Upper lobe of left lung (tissue), 6 donors: Measurements from ENCODE around the gene CIRBP. TPM values are rescaled to one million over a fixed set of nuclear protein-coding genes. Genes with fewer than 3 reads are reported as not detected.

Experiments used
- ATAC-seq, 2 donors: fragments of 200-7000 bp; cut with Tn5 transposase; one replicate each; pipeline ENCODE4 v1.9.1; 2022; ENCODE audit warnings: mild to moderate bottlenecking in 2 of 2, moderate library complexity in 2 of 2; ENCODE audit not compliant: low FRiP score in 2 of 2
- DNase-seq, 2 donors: peaks; one replicate each; pipeline ENCODE4 v3.0.0-alpha.2; 2019 to 2020
- H3K27ac ChIP-seq, 4 donors: fragments of 200-600 bp; sonication (generic); one replicate each; pipeline ENCODE4 v1.5.1; 2016 to 2019
- H3K27me3 ChIP-seq, 4 donors: fragments of 200-600 bp; sonication (generic); one replicate each; pipeline ENCODE4 v1.5.1; 2017 to 2019
- H3K36me3 ChIP-seq, 4 donors: fragments of 200-600 bp; sonication (generic); one replicate each; pipeline ENCODE4 v1.5.1; 2016 to 2019
- H3K4me1 ChIP-seq, 4 donors: fragments of 200-600 bp; sonication (generic); one replicate each; pipeline ENCODE4 v1.5.1; 2018 to 2019
- H3K4me3 ChIP-seq, 4 donors: fragments of 200-600 bp; sonication (generic); one replicate each; pipeline ENCODE4 v1.5.1; 2017 to 2019; ENCODE audit warnings: mild to moderate bottlenecking in 2 of 4, moderate library complexity in 1 of 4
- H3K9me3 ChIP-seq, 4 donors: fragments of 200-600 bp; sonication (generic); one replicate each; pipeline ENCODE4 v1.5.1; 2018 to 2019
- EP300 ChIP-seq, 4 donors: sonication (generic); formaldehyde crosslinking; IDR thresholded peaks; one replicate each; pipeline ENCODE4 v1.5.1; 2017; ENCODE audit warnings: antibody characterized with exemption in 4 of 4, control low read depth in 2 of 4
- POLR2A ChIP-seq, 4 donors: fragments of 450-650 bp; IDR thresholded peaks; one replicate each; pipeline ENCODE4 v1.5.1; 2016 to 2017; ENCODE audit warnings: antibody characterized with exemption in 4 of 4, mild to moderate bottlenecking in 2 of 4
- POLR2AphosphoS5 ChIP-seq, 2 donors: sonication (generic); formaldehyde crosslinking; IDR thresholded peaks; one replicate each; pipeline ENCODE4 v1.5.1; 2017; ENCODE audit warnings: antibody characterized with exemption in 2 of 2
- WGBS, 2 donors: methylation state at CpG; one replicate each; pipeline ENCODE4 v1.1.5; 2017 to 2018; 5-methylcytosine and 5-hydroxymethylcytosine counted together
- total RNA-seq, 6 donors: library from RNA; depleted of rRNA in 4 of 6; stranded (reverse); fragments of >200 nt in 4 of 6; gene quantifications; one replicate each; pipeline versions ENCODE4 v1.1.0 to v1.2.1, GENCODE V29; 2016 to 2021
- TF ChIP-seq, protein P1 (sequence below), 6 experiments: fragments of 450-650 bp in 4 of 6; fragments of 200-600 bp in 2 of 6; sonication (generic) in 2 of 6; IDR thresholded peaks; one replicate each; pipeline ENCODE4 v1.5.1; 2016 to 2019; ENCODE audit warnings: antibody characterized with exemption in 6 of 6
- donor health status: DM: no; HTN: no; CAD: no; lungs with moderate emphysema.
- donor health status: DM: no; HTN: yes; CAD: no; lungs with severe emphysema.

Gene CIRBP
- total RNA-seq, 6 donors from 2014 or later = 326 to 1,348 (median 441) TPM

DNA sequence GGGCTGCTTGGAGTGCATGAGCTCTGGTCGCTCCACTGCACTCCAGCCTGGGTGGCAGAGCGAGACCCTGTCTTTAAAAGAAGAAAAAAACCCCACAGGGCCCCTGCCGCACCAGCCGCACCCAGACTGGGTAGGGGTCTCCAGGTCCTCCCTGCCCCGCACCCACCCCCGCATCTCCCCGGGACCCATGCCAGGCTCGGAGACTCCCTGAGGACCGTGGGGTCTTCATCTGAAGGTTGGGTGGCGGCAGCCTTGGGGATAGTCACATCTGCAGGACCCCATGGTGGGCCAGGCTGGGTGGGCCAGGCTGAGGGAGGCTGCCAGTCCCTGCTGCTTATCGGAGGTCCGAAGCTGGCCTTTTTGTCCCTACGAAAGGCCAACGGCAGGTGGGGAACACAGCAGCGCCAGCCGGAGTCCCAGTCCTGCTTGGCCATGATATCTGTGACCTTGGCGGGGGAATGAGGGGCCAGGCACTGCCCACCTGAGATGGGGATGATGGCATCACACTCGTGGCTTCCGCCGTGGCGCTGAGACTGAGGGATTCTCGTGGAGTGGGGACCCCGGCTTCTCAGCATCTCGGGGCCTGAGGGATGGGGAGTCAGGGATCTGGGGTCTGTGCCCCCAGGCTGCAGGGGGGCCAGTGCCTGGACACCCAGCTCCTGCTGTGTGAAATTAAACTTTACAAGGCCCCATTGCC is 27.6 kb downstream of the CIRBP start:
- H3K27me3 ChIP-seq = peaks cover 0 to 19% (median 11%) of the 10 kb centered on the region in 4 donors
- no peak for ATAC-seq

DNA sequence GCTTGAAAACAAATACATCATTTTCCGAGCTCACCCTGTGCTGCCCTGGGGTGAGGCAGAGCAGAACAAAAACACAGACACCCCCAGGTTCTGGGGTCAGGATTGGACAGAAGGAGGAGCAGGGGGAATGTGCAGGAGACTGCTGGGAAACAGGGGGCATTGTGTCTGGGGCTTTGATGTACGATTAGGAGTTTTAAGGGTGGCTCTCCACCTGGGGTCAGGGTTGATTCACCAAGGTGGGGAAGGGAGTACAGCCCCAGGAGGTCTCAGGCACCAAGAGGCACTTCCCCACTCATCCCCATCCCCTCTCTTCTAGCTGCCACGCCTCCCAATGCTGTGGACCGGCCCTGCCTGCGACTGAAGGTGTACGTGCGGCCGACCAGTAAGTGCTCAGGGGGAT is 29.1 kb downstream of the CIRBP start:
- Histone ChIP-seq H3K9me3 (no peaks in the 10 kb centered on the region), H3K4me3 (no peak overlapping the region), H3K27ac (no peak overlapping the region), H3K27me3 (peaks cover 0 to 19% (median 10%) of the 10 kb centered on the region in 4 donors), H3K36me3 (no peaks in the 10 kb centered on the region), H3K4me1 (peaks cover 6 to 11% (median 9%) of the 10 kb centered on the region in 4 donors)
- ATAC-seq (no peak), DNase-seq (no peak)
- WGBS, 2 donors = 81 to 94% methylated on average over 2 to 3 of the region's 8 CpGs
- TF ChIP-seq, protein P1, sequence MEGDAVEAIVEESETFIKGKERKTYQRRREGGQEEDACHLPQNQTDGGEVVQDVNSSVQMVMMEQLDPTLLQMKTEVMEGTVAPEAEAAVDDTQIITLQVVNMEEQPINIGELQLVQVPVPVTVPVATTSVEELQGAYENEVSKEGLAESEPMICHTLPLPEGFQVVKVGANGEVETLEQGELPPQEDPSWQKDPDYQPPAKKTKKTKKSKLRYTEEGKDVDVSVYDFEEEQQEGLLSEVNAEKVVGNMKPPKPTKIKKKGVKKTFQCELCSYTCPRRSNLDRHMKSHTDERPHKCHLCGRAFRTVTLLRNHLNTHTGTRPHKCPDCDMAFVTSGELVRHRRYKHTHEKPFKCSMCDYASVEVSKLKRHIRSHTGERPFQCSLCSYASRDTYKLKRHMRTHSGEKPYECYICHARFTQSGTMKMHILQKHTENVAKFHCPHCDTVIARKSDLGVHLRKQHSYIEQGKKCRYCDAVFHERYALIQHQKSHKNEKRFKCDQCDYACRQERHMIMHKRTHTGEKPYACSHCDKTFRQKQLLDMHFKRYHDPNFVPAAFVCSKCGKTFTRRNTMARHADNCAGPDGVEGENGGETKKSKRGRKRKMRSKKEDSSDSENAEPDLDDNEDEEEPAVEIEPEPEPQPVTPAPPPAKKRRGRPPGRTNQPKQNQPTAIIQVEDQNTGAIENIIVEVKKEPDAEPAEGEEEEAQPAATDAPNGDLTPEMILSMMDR (IDR thresholded peaks at IDR 0.05) = no peak
- TF ChIP-seq POLR2A (IDR thresholded peaks at IDR 0.05) (no peak), POLR2AphosphoS5 (IDR thresholded peaks at IDR 0.05) (no peak)

More for the DNA sequence above, 27.6 kb downstream of the CIRBP start:
- WGBS, 2 donors = 85 to 88% methylated on average over 13 to 24 of the region's 24 CpGs
- Histone ChIP-seq H3K27ac (no peak overlapping the region), H3K9me3 (no peaks in the 10 kb centered on the region), H3K4me3 (no peak overlapping the region), H3K4me1 (peaks cover 6 to 11% (median 9%) of the 10 kb centered on the region in 4 donors), H3K36me3 (no peaks in the 10 kb centered on the region)
- DNase-seq = peak in 1 of 2 donors; percentile 60
- TF ChIP-seq POLR2AphosphoS5 (IDR thresholded peaks at IDR 0.05) (no peak), POLR2A (IDR thresholded peaks at IDR 0.05) (no peak), EP300 (IDR thresholded peaks at IDR 0.05) (no peak)
- TF ChIP-seq, protein P1 (IDR thresholded peaks at IDR 0.05) = no peak

DNA sequence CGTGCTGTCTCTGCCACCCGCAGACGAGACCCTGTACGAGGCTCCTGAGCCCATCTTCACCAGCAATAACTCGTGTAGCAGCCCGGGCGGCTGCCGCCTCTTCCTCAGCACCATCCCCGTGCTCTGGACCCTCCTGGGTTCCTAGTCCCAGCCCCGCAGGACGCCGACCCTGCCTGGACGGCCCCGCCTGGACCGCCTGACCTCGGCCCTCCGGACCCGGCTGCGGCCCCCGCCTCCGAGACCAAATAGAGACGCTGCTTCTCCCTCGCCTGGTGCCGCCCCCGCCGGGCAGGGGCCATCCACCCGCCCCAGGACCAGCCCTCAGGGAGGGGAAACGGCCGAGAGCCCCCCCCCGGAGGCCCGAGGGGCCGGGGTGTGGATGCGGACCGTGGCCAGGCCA is 30.7 kb downstream of the CIRBP start:
- Histone ChIP-seq H3K27ac (no peak overlapping the region), H3K4me3 (no peak overlapping the region), H3K27me3 (peaks cover 0 to 11% (median 5%) of the 10 kb centered on the region in 4 donors), H3K4me1 (peaks cover 6 to 11% (median 9%) of the 10 kb centered on the region in 4 donors), H3K36me3 (no peaks in the 10 kb centered on the region), H3K9me3 (no peaks in the 10 kb centered on the region)
- 79 to 87% methylated on average over 33 to 34 of the region's 34 CpGs for WGBS, 2 donors
- TF ChIP-seq POLR2AphosphoS5 (IDR thresholded peaks at IDR 0.05) (no peak), EP300 (IDR thresholded peaks at IDR 0.05) (no peak), POLR2A (IDR thresholded peaks at IDR 0.05) (no peak)
- TF ChIP-seq, protein P1 (IDR thresholded peaks at IDR 0.05) = no peak
- peak in 1 of 2 donors; percentile 82 for DNase-seq
- ATAC-seq = no peak

DNA sequence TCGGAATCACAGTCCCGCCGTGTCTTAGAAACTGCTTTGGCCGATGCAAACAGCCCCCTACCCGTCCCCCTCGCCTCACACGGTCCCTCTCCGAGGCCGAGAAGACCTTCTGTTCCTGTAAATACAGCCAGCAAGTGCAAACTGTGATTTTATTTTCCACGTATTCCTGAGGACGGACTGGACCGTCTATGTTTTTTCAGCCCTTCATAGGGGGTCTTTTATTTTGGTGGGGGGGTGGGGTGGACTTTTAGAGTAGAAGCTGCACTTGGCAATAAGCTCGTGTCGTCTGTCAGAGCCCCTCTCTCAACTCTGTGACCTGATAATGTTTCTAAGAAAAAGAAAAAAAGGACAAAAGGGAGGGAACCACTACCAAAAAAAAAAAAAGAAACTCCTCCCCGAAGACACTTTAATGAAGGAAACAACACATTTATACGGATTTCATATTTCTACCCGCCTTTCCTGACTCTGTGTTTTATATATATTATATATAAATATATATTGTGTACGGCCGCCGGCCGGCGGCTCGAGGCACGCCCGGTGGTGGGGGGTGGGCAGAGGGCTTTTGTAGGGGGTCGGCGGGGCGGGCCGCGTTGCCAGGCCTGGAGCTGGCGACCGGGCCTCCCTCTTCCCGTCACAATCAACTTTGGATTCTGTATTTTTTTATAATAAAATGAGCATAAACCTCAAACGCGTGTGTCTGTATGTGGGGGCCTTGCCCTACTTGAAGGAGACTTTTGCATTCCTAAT is 31.8 kb downstream of the CIRBP start:
- 75 to 83% methylated on average over 35 of the region's 35 CpGs for WGBS, 2 donors
- Histone ChIP-seq H3K27me3 (peaks cover 0 to 2% (median under 1%) of the 10 kb centered on the region in 4 donors), H3K27ac (no peak overlapping the region), H3K4me1 (no peaks in the 10 kb centered on the region), H3K9me3 (no peaks in the 10 kb centered on the region), H3K4me3 (no peak overlapping the region), H3K36me3 (no peaks in the 10 kb centered on the region)
- DNase-seq = peak in 1 of 2 donors; percentile 67
- ATAC-seq = no peak
- TF ChIP-seq EP300 (IDR thresholded peaks at IDR 0.05) = no peak
- no peak for TF ChIP-seq POLR2AphosphoS5 (IDR thresholded peaks at IDR 0.05)
- TF ChIP-seq, protein P1 (IDR thresholded peaks at IDR 0.05) = no peak
- no peak for TF ChIP-seq POLR2A (IDR thresholded peaks at IDR 0.05)
